GM04504 (cell line): ENCODE data around the gene ACAD11.

Source experiments
- DNase-seq: peaks from one replicate; pipeline ENCODE4 v3.0.0-alpha.2; 2012; ENCODE audit warnings: low read depth

Gene ACAD11

GRCh38 chr3:132509506-132509905 is 150.1 kb downstream of the ACAD11 start:
- DNase-seq = no peak

GRCh38 chr3:132509096-132509495 is 150.5 kb downstream of the ACAD11 start:
- no peak for DNase-seq
